Measurements from ENCODE around the gene WDR26. TPM values are rescaled to one million over a fixed set of nuclear protein-coding genes. Genes with fewer than 3 reads are reported as not detected.

The WDR26 gene
- total RNA-seq, 1 donor from 2014 or later = 105 TPM

DNA sequence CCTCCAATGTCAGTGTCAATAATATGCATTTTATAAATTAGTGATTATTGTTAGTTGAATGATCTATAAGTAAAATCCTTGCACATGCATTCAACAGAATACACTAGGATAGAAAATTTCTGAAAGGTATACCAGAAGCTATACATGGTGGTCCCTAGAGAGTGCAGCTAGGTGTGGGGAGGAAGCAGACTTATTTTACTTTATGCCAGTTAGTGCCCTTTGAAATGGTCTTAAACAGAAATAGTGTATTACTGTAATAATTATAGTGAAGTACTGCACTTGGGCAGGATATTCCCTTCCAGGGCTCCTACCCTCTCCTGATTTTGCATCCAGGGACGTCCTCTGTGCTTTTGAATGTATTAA lies 23.2 kb upstream of the WDR26 start:
- FAIRE-seq = no peak

GRCh38 chr1:224456637-224456953 lies 22.0 kb upstream of the WDR26 start:
- Histone ChIP-seq H3K36me3 (ENCODE audit: insufficient read depth, low read length) (no peaks in the 10 kb centered on the region), H4K20me1 (ENCODE audit: insufficient read depth, low read length) (no peaks in the 10 kb centered on the region), H3K79me2 (ENCODE audit: insufficient read depth, low read length) (no peaks in the 10 kb centered on the region), H3K9ac (ENCODE audit: low read length) (no peak overlapping the region), H2AFZ (ENCODE audit: low read depth, low read length) (peak overlapping the region; percentile 70), H3K27ac (ENCODE audit: low read depth, low read length) (no peak overlapping the region), H3K4me1 (ENCODE audit: insufficient read depth, low read length) (peaks cover 8% of the 10 kb centered on the region), H3K9me3 (ENCODE audit: insufficient read depth, low read depth, low read length) (no peaks in the 10 kb centered on the region), H3K4me2 (ENCODE audit: low read length) (no peak overlapping the region), H3K27me3 (ENCODE audit: insufficient read depth, low read length) (no peaks in the 10 kb centered on the region), H3K4me3 (ENCODE audit: insufficient read depth, low read depth, low read length) (no peak overlapping the region)
- DNase-seq (ENCODE audit: low read depth) (no peak), FAIRE-seq (no peak)
- Mint-ChIP-seq H3K9me3 (ENCODE audit: unreplicated experiment) (no peaks in the 10 kb centered on the region), H3K27ac (ENCODE audit: unreplicated experiment) (no peak overlapping the region), H3K36me3 (ENCODE audit: low read depth, unreplicated experiment) (peaks cover 2% of the 10 kb centered on the region), H3K4me3 (ENCODE audit: unreplicated experiment) (no peak overlapping the region), H3K4me1 (ENCODE audit: low read depth, unreplicated experiment) (peaks cover 11% of the 10 kb centered on the region), H3K27me3 (ENCODE audit: low read depth, unreplicated experiment) (no peaks in the 10 kb centered on the region)
- TF ChIP-seq EZH2 (IDR thresholded peaks at IDR 0.05; ENCODE audit: insufficient read depth, low read length) (no peak), CTCF (IDR thresholded peaks at IDR 0.05; ENCODE audit: insufficient read depth, low read depth, low read length) (no peak)

More for the DNA sequence above, 23.2 kb upstream of the WDR26 start:
- H3K4me2 ChIP-seq (ENCODE audit: low read length) = no peak overlapping the region
- no peak overlapping the region for H3K27ac ChIP-seq (ENCODE audit: low read depth, low read length)
- H3K9me3 ChIP-seq (ENCODE audit: insufficient read depth, low read depth, low read length) = no peaks in the 10 kb centered on the region
- TF ChIP-seq EZH2 (IDR thresholded peaks at IDR 0.05; ENCODE audit: insufficient read depth, low read length) = no peak
- TF ChIP-seq CTCF (IDR thresholded peaks at IDR 0.05; ENCODE audit: insufficient read depth, low read depth, low read length) = no peak
- no peak overlapping the region for H3K4me3 ChIP-seq (ENCODE audit: insufficient read depth, low read depth, low read length)
- Mint-ChIP-seq H3K27me3 (ENCODE audit: low read depth, unreplicated experiment) (no peaks in the 10 kb centered on the region), H3K36me3 (ENCODE audit: low read depth, unreplicated experiment) (peaks cover 2% of the 10 kb centered on the region), H3K27ac (ENCODE audit: unreplicated experiment) (peak overlapping the region; percentile 7), H3K9me3 (ENCODE audit: unreplicated experiment) (no peaks in the 10 kb centered on the region), H3K4me3 (ENCODE audit: unreplicated experiment) (peak overlapping the region; percentile 1), H3K4me1 (ENCODE audit: low read depth, unreplicated experiment) (peaks cover 11% of the 10 kb centered on the region)
- no peak overlapping the region for H3K9ac ChIP-seq (ENCODE audit: low read length)
- H2AFZ ChIP-seq (ENCODE audit: low read depth, low read length) = no peak overlapping the region
- peaks cover 8% of the 10 kb centered on the region for H3K4me1 ChIP-seq (ENCODE audit: insufficient read depth, low read length)
- H3K36me3 ChIP-seq (ENCODE audit: insufficient read depth, low read length) = no peaks in the 10 kb centered on the region
- no peak for DNase-seq (ENCODE audit: low read depth)
- no peaks in the 10 kb centered on the region for H3K79me2 ChIP-seq (ENCODE audit: insufficient read depth, low read length)
- H4K20me1 ChIP-seq (ENCODE audit: insufficient read depth, low read length) = no peaks in the 10 kb centered on the region
- no peaks in the 10 kb centered on the region for H3K27me3 ChIP-seq (ENCODE audit: insufficient read depth, low read length)

DNA sequence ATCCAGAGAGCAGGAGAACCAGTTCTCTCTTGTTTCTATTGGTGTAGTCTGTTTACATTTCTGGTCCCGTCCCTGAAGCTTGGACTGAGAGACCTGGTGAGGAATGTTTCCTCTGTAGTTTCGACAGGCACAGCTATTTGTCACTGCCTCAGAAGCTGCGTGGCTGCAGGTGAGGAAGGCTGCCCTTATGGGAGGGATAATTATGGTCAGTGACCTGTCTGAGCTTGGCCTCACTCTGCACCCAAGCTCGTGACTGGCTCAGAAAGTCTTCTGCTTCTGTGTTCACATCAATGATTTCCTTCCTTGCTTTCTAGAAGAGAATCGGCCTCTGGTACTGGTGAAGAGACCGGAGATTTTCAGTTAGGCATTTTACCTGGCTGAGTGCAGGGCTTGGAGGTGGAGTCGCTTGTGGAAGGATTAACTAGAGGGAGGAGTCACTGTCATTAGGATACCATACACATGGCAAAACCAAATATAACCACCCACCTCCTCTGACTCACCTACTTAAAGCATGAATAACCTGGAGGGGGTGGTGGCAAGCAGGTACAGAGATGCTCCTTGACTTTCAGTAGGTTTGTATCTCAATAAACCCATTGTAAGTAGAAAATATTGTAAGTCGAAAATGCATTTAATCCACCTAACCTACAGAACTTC lies 19.9 kb upstream of the WDR26 start:
- H3K9ac ChIP-seq (ENCODE audit: low read length) = no peak overlapping the region
- H3K9me3 ChIP-seq (ENCODE audit: insufficient read depth, low read depth, low read length) = no peaks in the 10 kb centered on the region
- no peaks in the 10 kb centered on the region for H3K79me2 ChIP-seq (ENCODE audit: insufficient read depth, low read length)
- no peak for TF ChIP-seq EZH2 (IDR thresholded peaks at IDR 0.05; ENCODE audit: insufficient read depth, low read length)
- no peak for TF ChIP-seq CTCF (IDR thresholded peaks at IDR 0.05; ENCODE audit: insufficient read depth, low read depth, low read length)
- H3K9me3 Mint-ChIP-seq (ENCODE audit: unreplicated experiment) = no peaks in the 10 kb centered on the region
- no peak overlapping the region for H2AFZ ChIP-seq (ENCODE audit: low read depth, low read length)
- peaks cover 13% of the 10 kb centered on the region for H3K4me1 Mint-ChIP-seq (ENCODE audit: low read depth, unreplicated experiment)
- FAIRE-seq (no peak), DNase-seq (ENCODE audit: low read depth) (no peak)
- no peak overlapping the region for H3K27ac ChIP-seq (ENCODE audit: low read depth, low read length)
- H3K4me3 ChIP-seq (ENCODE audit: insufficient read depth, low read depth, low read length) = no peak overlapping the region
- H3K4me3 Mint-ChIP-seq (ENCODE audit: unreplicated experiment) = no peak overlapping the region
- no peaks in the 10 kb centered on the region for H3K36me3 ChIP-seq (ENCODE audit: insufficient read depth, low read length)
- peaks cover 3% of the 10 kb centered on the region for H3K36me3 Mint-ChIP-seq (ENCODE audit: low read depth, unreplicated experiment)
- H3K27me3 Mint-ChIP-seq (ENCODE audit: low read depth, unreplicated experiment) = no peaks in the 10 kb centered on the region
- no peak overlapping the region for H3K4me2 ChIP-seq (ENCODE audit: low read length)
- no peak overlapping the region for H3K27ac Mint-ChIP-seq (ENCODE audit: unreplicated experiment)
- no peaks in the 10 kb centered on the region for H3K27me3 ChIP-seq (ENCODE audit: insufficient read depth, low read length)
- peaks cover 8% of the 10 kb centered on the region for H3K4me1 ChIP-seq (ENCODE audit: insufficient read depth, low read length)
- no peaks in the 10 kb centered on the region for H4K20me1 ChIP-seq (ENCODE audit: insufficient read depth, low read length)
